H1 (cell line): ENCODE data around the gene NBPF15. TPM values are rescaled to one million over a fixed set of nuclear protein-coding genes. Genes with fewer than 3 reads are reported as not detected.
A peak's percentile ranks its signal among the peaks of the same experiment; 100 is the strongest.
"Not testable (repeated sequence)": the region's sequence is repeated elsewhere in the genome, so short reads cannot be mapped to it uniquely, and the experiment has no call there.

ENCODE experiments used
- CTCF ChIA-PET: fragments of 300-600 bp; sonication (Branson Sonifier 250); formaldehyde crosslinking; loops from one replicate; lab custom pipeline; 2021; ENCODE audit not compliant: partially characterized antibody; lab: Charles Lee
- POLR2A ChIA-PET: fragments of 300-600 bp; sonication (Branson Sonifier 250); formaldehyde crosslinking; loops from one replicate; lab custom pipeline; 2021; ENCODE audit warnings: inconsistent platforms; ENCODE audit not compliant: partially characterized antibody; lab: Charles Lee
- DNase-seq, 2 experiments: peaks; one replicate each; pipeline versions ENCODE4 v3.0.0 to v3.0.0-alpha.2; 2010 to 2022; ENCODE audit warnings: low spot score in 2 of 2, low read depth in 1 of 2, mixed read lengths in 1 of 2
- FAIRE-seq: peaks from 2 replicates; lab custom pipeline; 2011; peaks lifted over from hg19 to GRCh38; lab: Jason Lieb, UNC
- H2AFZ ChIP-seq: 2 replicates; pipeline ENCODE4 v1.8.1; 2012; ENCODE audit warnings: low read length, inconsistent platforms
- H2AK5ac ChIP-seq: 2 replicates; pipeline ENCODE4 v1.6.1; 2013; ENCODE audit warnings: low read depth, low read length
- H2BK120ac ChIP-seq: replicated peaks from 2 replicates; pipeline ENCODE3; 2013; ENCODE audit warnings: low read depth, low read length, inconsistent platforms
- H2BK12ac ChIP-seq: 2 replicates; pipeline ENCODE4 v1.6.1; 2013; ENCODE audit warnings: low read depth, low read length
- H2BK15ac ChIP-seq: 2 replicates; pipeline ENCODE4 v1.6.1; 2013; ENCODE audit warnings: low read length
- H2BK20ac ChIP-seq: 2 replicates; pipeline ENCODE4 v1.6.1; 2013; ENCODE audit warnings: low read length
- H2BK5ac ChIP-seq: 2 replicates; pipeline ENCODE4 v1.6.1; 2013; ENCODE audit warnings: low read depth, low read length
- H3K14ac ChIP-seq: 2 replicates; pipeline ENCODE4 v1.6.1; 2013; ENCODE audit warnings: inconsistent platforms; ENCODE audit not compliant: insufficient read length
- H3K18ac ChIP-seq: 2 replicates; pipeline ENCODE4 v1.6.1; 2013; ENCODE audit warnings: low read length; ENCODE audit errors: extremely low read depth
- H3K23ac ChIP-seq: 2 replicates; pipeline ENCODE4 v1.6.1; 2013; ENCODE audit warnings: inconsistent platforms; ENCODE audit not compliant: insufficient read length
- H3K23me2 ChIP-seq: 2 replicates; pipeline ENCODE4 v1.6.1; 2013; ENCODE audit warnings: low read depth, low read length
- H3K27ac ChIP-seq: 2 replicates; pipeline ENCODE4 v1.6.1; 2011; ENCODE audit warnings: low read depth, low read length, inconsistent platforms
- H3K27me3 ChIP-seq, 4 experiments: replicated peaks in 1 of 4; 1 replicate in 1 of 4; 2 replicates in 3 of 4; pipeline versions ENCODE4 v1.6.1 to v1.8.1; 2011 to 2013; ENCODE audit warnings: low read length in 3 of 4, mild to moderate bottlenecking in 3 of 4, inconsistent platforms in 2 of 4, mixed read lengths in 2 of 4, moderate library complexity in 1 of 4; ENCODE audit not compliant: control insufficient read depth in 3 of 4, insufficient read depth in 3 of 4; ENCODE audit errors: extremely low read depth in 1 of 4
- H3K36me3 ChIP-seq, 4 experiments: 2 replicates each; pipeline versions ENCODE4 v1.6.1 to v1.8.1; 2011 to 2013; ENCODE audit warnings: mild to moderate bottlenecking in 4 of 4, low read length in 3 of 4, moderate library complexity in 2 of 4, control low read depth in 1 of 4, inconsistent platforms in 1 of 4; ENCODE audit not compliant: insufficient read depth in 4 of 4, control insufficient read depth in 2 of 4
- H3K4ac ChIP-seq: replicated peaks from 2 replicates; pipeline ENCODE3; 2013; ENCODE audit warnings: low read length, low read depth, mixed read lengths, inconsistent platforms; ENCODE audit not compliant: insufficient read length
- H3K4me1 ChIP-seq, 4 experiments: replicated peaks in 1 of 4; 1 replicate in 1 of 4; 2 replicates in 3 of 4; pipeline versions ENCODE4 v1.6.1 to v1.8.1; 2011 to 2013; ENCODE audit warnings: low read length in 3 of 4, inconsistent platforms in 2 of 4, mixed read lengths in 1 of 4; ENCODE audit not compliant: insufficient read depth in 4 of 4, control insufficient read depth in 3 of 4
- H3K4me2 ChIP-seq, 2 experiments: 2 replicates each; pipeline versions ENCODE4 v1.6.1 to v1.8.1; 2011 to 2013; ENCODE audit warnings: low read depth in 2 of 2, low read length in 2 of 2, control low read depth in 1 of 2, inconsistent platforms in 1 of 2, mild to moderate bottlenecking in 1 of 2; ENCODE audit not compliant: insufficient read depth in 1 of 2
- H3K4me3 ChIP-seq, 4 experiments: fragments of 200-600, 300-600 bp in 1 of 4; sonication (generic), shearing (Covaris generic), sonication (Bioruptor Twin) in 1 of 4; 2 replicates each; pipeline versions ENCODE4 v1.5.1 to v1.8.1; 2011 to 2016; ENCODE audit warnings: low read length in 4 of 4, low read depth in 3 of 4, control low read depth in 2 of 4, inconsistent platforms in 2 of 4, mild to moderate bottlenecking in 2 of 4, mixed read lengths in 1 of 4, moderate library complexity in 1 of 4; ENCODE audit not compliant: insufficient read depth in 2 of 4; ENCODE audit errors: extremely low read depth in 1 of 4
- H3K56ac ChIP-seq: replicated peaks from 2 replicates; pipeline ENCODE3; 2013; ENCODE audit warnings: low read depth, mild to moderate bottlenecking, mixed read lengths, low read length, inconsistent platforms; ENCODE audit not compliant: insufficient read length
- H3K79me1 ChIP-seq: 2 replicates; pipeline ENCODE4 v1.6.1; 2013; ENCODE audit warnings: low read depth, low read length, control low read depth
- H3K79me2 ChIP-seq, 2 experiments: 2 replicates each; pipeline versions ENCODE4 v1.6.1 to v1.8.1; 2012 to 2013; ENCODE audit warnings: low read length in 2 of 2, mild to moderate bottlenecking in 2 of 2, inconsistent platforms in 1 of 2; ENCODE audit not compliant: insufficient read depth in 2 of 2, control insufficient read depth in 1 of 2
- H3K9ac ChIP-seq, 4 experiments: replicated peaks in 1 of 4; 1 replicate in 1 of 4; 2 replicates in 3 of 4; pipeline versions ENCODE4 v1.6.1 to v1.8.1; 2011 to 2013; ENCODE audit warnings: low read depth in 3 of 4, low read length in 3 of 4, control low read depth in 2 of 4, mild to moderate bottlenecking in 2 of 4, moderate library complexity in 2 of 4, inconsistent platforms in 1 of 4; ENCODE audit errors: extremely low read depth in 1 of 4
- H3K9me3 ChIP-seq, 2 experiments: 2 replicates each; pipeline versions ENCODE4 v1.6.1 to v1.8.1; 2012 to 2013; ENCODE audit warnings: mild to moderate bottlenecking in 2 of 2, moderate library complexity in 2 of 2, control low read depth in 1 of 2, inconsistent platforms in 1 of 2, low read depth in 1 of 2, low read length in 1 of 2, mixed read lengths in 1 of 2; ENCODE audit not compliant: insufficient read depth in 2 of 2
- H4K20me1 ChIP-seq, 2 experiments: replicated peaks in 1 of 2; 2 replicates each; pipeline versions ENCODE3 to v1.8.1; 2011 to 2013; ENCODE audit warnings: inconsistent platforms in 2 of 2, low read length in 2 of 2, mild to moderate bottlenecking in 1 of 2; ENCODE audit not compliant: insufficient read depth in 2 of 2, control insufficient read depth in 1 of 2
- H4K5ac ChIP-seq: 2 replicates; pipeline ENCODE4 v1.6.1; 2013; ENCODE audit warnings: low read length, low read depth, mixed read lengths, inconsistent platforms; ENCODE audit not compliant: insufficient read length
- H4K8ac ChIP-seq: 2 replicates; pipeline ENCODE4 v1.8.0; 2013; ENCODE audit warnings: mild to moderate bottlenecking, moderate library complexity, low read length, inconsistent platforms; ENCODE audit not compliant: insufficient read depth; ENCODE audit errors: extremely low read depth
- H4K91ac ChIP-seq: replicated peaks from 2 replicates; pipeline ENCODE3; 2013; ENCODE audit warnings: low read length, mixed read lengths, inconsistent platforms; ENCODE audit not compliant: insufficient read length
- WGBS, 2 experiments: shearing (Covaris generic) in 1 of 2; methylation state at CpG; one replicate each; pipeline versions ENCODE4 v1.1.6 to v1.1.7; 2013 to 2015; ENCODE audit warnings: low lambda C conversion rate in 2 of 2, mixed read lengths in 2 of 2, inconsistent platforms in 1 of 2, low coverage in 1 of 2, missing lambda C conversion rate in 1 of 2; ENCODE audit not compliant: insufficient replicate concordance in 2 of 2, insufficient coverage in 1 of 2, insufficient read length in 1 of 2; ENCODE audit errors: extremely low coverage in 1 of 2, missing lambda C conversion rate in 1 of 2; 5-methylcytosine and 5-hydroxymethylcytosine counted together
- long read RNA-seq, 2 experiments: library from RNA in 1 of 2; library from capped mRNA in 1 of 2; stranded (forward); transcript quantifications; one replicate each; pipeline ENCODE4 v2.0.0, GENCODE V29; 2021; ENCODE audit warnings: inconsistent platforms in 1 of 2
- polyA minus RNA-seq, 3 experiments: library from RNA; depleted of rRNA, polyadenylated mRNA; stranded (reverse); fragments of >200 nt; gene quantifications; 1 replicate in 2 of 3; 2 replicates in 1 of 3; pipeline ENCODE4 v1.2.3, GENCODE V29; 2011
- polyA plus RNA-seq, 7 experiments: library from polyadenylated mRNA; depleted of rRNA in 3 of 7; stranded (reverse) in 5 of 7; unstranded in 2 of 7; fragments of >200 nt in 5 of 7; fragments of 200-250 nt in 2 of 7; gene quantifications; 1 replicate in 5 of 7; 2 replicates in 1 of 7; 4 replicates in 1 of 7; pipeline versions ENCODE4 v1.2.1 to v1.2.3, GENCODE V29; 2011 to 2013; ENCODE audit warnings: missing spikeins in 2 of 7, mixed read lengths in 2 of 7
- total RNA-seq: library from RNA; stranded (reverse); fragmentation: NEBNext Ultra II Directional; extraction: Animal tissue kit (Norgen Biotek cat#: 25700); gene quantifications from 2 replicates; pipeline ENCODE4 v1.2.1, GENCODE V29; 2021

The NBPF15 gene
- total RNA-seq (9.3 and 9.4 TPM in 2 replicates), polyA plus RNA-seq (2011; rRNA removed) (3.8 and 7.9 TPM in 2 replicates), polyA minus RNA-seq (2011; rRNA and poly(A)+ RNA removed) (13.0 and 17.4 TPM in 2 replicates)
- polyA plus RNA-seq (2011; cell fraction: cytosol; rRNA removed): 6.4 TPM
- polyA plus RNA-seq (2011; cell fraction: nucleus; rRNA removed): 17.2 TPM
- 6.4 to 8.0 TPM (median 6.9 TPM) in 4 replicates for polyA plus RNA-seq (2012, experiment 1 of 2)
- 0.75 TPM for polyA plus RNA-seq (2012, experiment 2 of 2)
- polyA plus RNA-seq (2013, experiment 1 of 2): 3.7 TPM
- polyA plus RNA-seq (2013, experiment 2 of 2): 3.2 TPM
- polyA minus RNA-seq (2011; cell fraction: cytosol; rRNA and poly(A)+ RNA removed): 4.5 TPM
- 7.6 TPM for polyA minus RNA-seq (2011; cell fraction: nucleus; rRNA and poly(A)+ RNA removed)
- long read RNA-seq, experiment 1, partial matches to known transcripts: 2 of 4 reads
- long read RNA-seq, experiment 1, other reads (novel, unspliced or antisense): 2 of 4 reads
- long read RNA-seq, experiment 2, partial matches to known transcripts: 0 of 3 reads
- long read RNA-seq, experiment 2, other reads (novel, unspliced or antisense): 3 of 3 reads

GRCh38 chr1:144461136-144461759, at the start of gene NBPF15:
Gene NBPF15 (minus strand): TSS chr1:144461669. CDS start chr1:144440003, 21,666 bp downstream.
- H3K18ac ChIP-seq, FAIRE-seq, H4K91ac ChIP-seq, CTCF ChIA-PET, H2BK20ac ChIP-seq, H2AK5ac ChIP-seq, H3K27me3 ChIP-seq, H3K23ac ChIP-seq, H3K4ac ChIP-seq, H4K20me1 ChIP-seq, POLR2A ChIA-PET, H3K79me1 ChIP-seq, H3K79me2 ChIP-seq, H2BK12ac ChIP-seq, H4K8ac ChIP-seq, H3K36me3 ChIP-seq, H2BK15ac ChIP-seq, H3K27ac ChIP-seq, H3K56ac ChIP-seq, H3K4me1 ChIP-seq, H3K14ac ChIP-seq, H3K23me2 ChIP-seq, H2BK120ac ChIP-seq, H2BK5ac ChIP-seq, H2AFZ ChIP-seq, H4K5ac ChIP-seq, H3K9me3 ChIP-seq: not testable (repeated sequence)
- H3K9ac ChIP-seq: peak within 1 kb of the TSS in 1 of 4 experiments; percentile 13; a peak in 1 of 7 replicates
- H3K4me2 ChIP-seq: peak within 1 kb of the TSS; percentile 53 to 57
- peak within 1 kb of the TSS; percentile 36 to 65 (median 48) for H3K4me3 ChIP-seq
- DNase-seq: peak in 1 of 2 experiments; percentile 82
- WGBS, 2 experiments: 1% methylated on average over 43 of the region's 71 CpGs; no CpG with 5 or more reads in 1 of the 2 experiments
